GM20000 (cell line): ENCODE measurements around the gene FYN.

Experiments used
- DNase-seq: peaks from one replicate; pipeline ENCODE4 v3.0.0; 2012; ENCODE audit warnings: low spot score
- CTCF ChIP-seq: IDR thresholded peaks from 2 replicates; pipeline ENCODE4 v1.5.1; 2012; ENCODE audit warnings: mild to moderate bottlenecking, control low read depth; ENCODE audit errors: extremely low read depth, missing control alignments

FYN gene

GRCh38 chr6:111800259-111800765, 72.9 kb downstream of the FYN start:
- DNase-seq = no peak
- no peak for TF ChIP-seq CTCF

GRCh38 chr6:111799576-111800258, 73.5 kb downstream of the FYN start:
- DNase-seq = no peak
- no peak for TF ChIP-seq CTCF

GRCh38 chr6:111798281-111798725, 74.9 kb downstream of the FYN start:
- no peak for TF ChIP-seq CTCF

GRCh38 chr6:111796310-111796918, 76.8 kb downstream of the FYN start:
- TF ChIP-seq CTCF = no peak
- DNase-seq = no peak

More at GRCh38 chr6:111798281-111798725, 74.9 kb downstream of the FYN start:
- DNase-seq = no peak

- no peak for DNase-seq
- no peak for TF ChIP-seq CTCF
Observed at GRCh38 chr6:111795558-111795957, 77.7 kb downstream of the FYN start.

GRCh38 chr6:111794727-111795452, 78.4 kb downstream of the FYN start:
- no peak for DNase-seq
- no peak for TF ChIP-seq CTCF

- no peak for DNase-seq
- no peak for TF ChIP-seq CTCF
Observed at GRCh38 chr6:111794300-111794699, 79.0 kb downstream of the FYN start.
